Activated T-helper 1 cell treated with anti-CD3 and anti-CD28 coated beads, Interleukin-12 subunit alpha, Interleukin-12 subunit beta, Interleukin-2, Interleukin-4 antibody, amounts not matched to agents 30 ng/mL and 10 ng/mL and 1 ng/mL, durations not matched to agents 14 hours and 24 hours and 36 hours (primary cell): Measurements from ENCODE around the gene MAGOHB. TPM values are rescaled to one million over a fixed set of nuclear protein-coding genes. Genes with fewer than 3 reads are reported as not detected.

ENCODE experiments used
- DNase-seq: peaks from one replicate; pipeline ENCODE4 v3.0.0; 2021; ENCODE audit warnings: low spot score
- H3K27ac Mint-ChIP-seq: one replicate; pipeline ENCODE4 v1.8.0; 2021; ENCODE audit warnings: mild to moderate bottlenecking, mixed read lengths
- H3K27me3 Mint-ChIP-seq: one replicate; pipeline ENCODE4 v1.8.0; 2022; ENCODE audit warnings: mild to moderate bottlenecking, moderate library complexity, mixed read lengths; ENCODE audit not compliant: insufficient read depth
- H3K36me3 Mint-ChIP-seq: one replicate; pipeline ENCODE4 v1.8.0; 2021; ENCODE audit warnings: low read depth, mixed read lengths
- H3K4me1 Mint-ChIP-seq: one replicate; pipeline ENCODE4 v1.8.0; 2021; ENCODE audit warnings: low read depth, mixed read lengths
- H3K4me3 Mint-ChIP-seq: one replicate; pipeline ENCODE4 v1.8.0; 2021; ENCODE audit warnings: mild to moderate bottlenecking, moderate library complexity, mixed read lengths
- H3K9me3 Mint-ChIP-seq: one replicate; pipeline ENCODE4 v1.8.0; 2021; ENCODE audit warnings: mixed read lengths
- intact Hi-C: fragments of 100-400 bp; cut with micrococcal nuclease; formaldehyde crosslinking; loops from one replicate; pipeline ENCODE4 v1.15.1; 2024
- total RNA-seq: library from RNA; stranded (reverse); gene quantifications from 2 replicates; pipeline ENCODE4 v1.2.3, GENCODE V29; 2022

MAGOHB gene
- total RNA-seq, 1 donor from 2014 or later = 79.4 TPM

DNA sequence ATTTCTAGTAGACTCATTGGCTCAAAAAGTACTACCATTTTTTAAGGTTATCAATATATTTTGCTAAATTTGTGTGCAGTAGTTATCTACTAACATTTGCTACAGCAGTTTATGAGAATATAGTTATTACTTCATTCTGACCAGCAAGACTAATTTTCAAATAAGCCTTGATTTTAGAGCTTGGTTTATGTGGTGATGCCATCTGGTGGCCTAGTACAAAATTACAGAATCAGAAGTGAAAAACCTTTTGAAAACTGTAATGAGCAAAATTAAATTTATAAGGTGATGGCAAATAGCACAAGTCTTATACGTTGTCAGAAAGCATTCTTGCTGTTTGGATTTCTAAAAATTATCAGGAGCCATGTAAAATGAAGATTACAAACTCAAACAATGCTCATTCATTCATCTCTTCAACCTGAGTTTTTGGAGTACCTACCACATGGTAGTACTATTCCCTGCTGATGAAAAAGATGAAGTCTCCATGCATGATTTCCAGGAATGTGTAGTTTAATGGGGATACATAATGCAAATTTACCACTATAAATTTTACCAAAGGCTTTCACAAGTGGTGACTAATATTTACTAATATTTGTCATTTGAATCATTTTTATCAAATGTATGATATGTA lies 51.0 kb downstream of the MAGOHB start:
- Mint-ChIP-seq H3K9me3 (no peaks in the 10 kb centered on the region), H3K4me1 (peaks cover 4% of the 10 kb centered on the region), H3K27me3 (peaks cover 38% of the 10 kb centered on the region), H3K27ac (no peak overlapping the region), H3K4me3 (no peak overlapping the region), H3K36me3 (no peaks in the 10 kb centered on the region)
- no peak for DNase-seq
- intact Hi-C loops = loop anchor here (1.0 to 5.0 kb wide), 6 partner anchors 112 to 815 kb away; partner anchors contain the start of gene STYK1

DNA sequence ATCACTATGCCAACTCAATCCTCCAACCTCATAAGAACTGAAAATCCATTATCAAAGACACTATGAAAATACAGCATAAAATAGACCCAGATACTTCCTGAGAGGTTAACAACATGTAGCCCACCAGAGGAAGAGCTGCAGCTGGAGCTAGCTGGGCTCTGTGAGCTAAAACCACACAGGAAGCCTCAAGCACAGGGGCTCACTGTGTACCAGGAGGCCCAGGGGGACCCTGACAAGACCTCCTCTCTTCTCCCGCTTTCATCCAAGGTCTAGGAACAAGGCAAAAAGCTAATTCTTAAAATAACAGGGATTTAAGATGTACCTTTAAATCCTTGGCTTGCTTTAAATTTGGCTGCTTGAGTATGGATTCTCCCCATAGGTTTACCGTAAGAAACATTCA lies 54.2 kb downstream of the MAGOHB start:
- intact Hi-C loops = no loop called here
- Mint-ChIP-seq H3K27me3 (peaks cover 23% of the 10 kb centered on the region), H3K36me3 (no peaks in the 10 kb centered on the region), H3K27ac (no peak overlapping the region), H3K4me3 (no peak overlapping the region), H3K4me1 (peaks cover 9% of the 10 kb centered on the region), H3K9me3 (no peaks in the 10 kb centered on the region)
- DNase-seq = no peak

DNA sequence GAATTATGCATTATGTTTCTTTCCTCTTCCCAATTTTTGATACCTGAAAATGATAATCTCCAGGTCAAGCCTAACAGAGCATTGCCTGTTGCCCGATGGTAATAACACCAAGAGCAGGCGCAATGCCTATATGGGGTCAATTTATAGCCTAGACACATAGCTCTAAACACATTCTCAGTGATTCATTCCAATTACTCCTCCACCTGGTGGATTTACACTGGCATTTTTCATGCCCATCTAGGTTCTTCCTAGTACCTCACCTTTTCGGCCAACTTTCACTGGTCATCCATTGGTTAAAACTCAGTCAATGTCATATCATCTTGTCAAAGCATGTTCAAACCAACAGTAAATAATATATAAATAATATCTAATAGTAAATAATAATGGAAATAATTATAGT lies 54.6 kb downstream of the MAGOHB start:
- peaks cover 9% of the 10 kb centered on the region for H3K4me1 Mint-ChIP-seq
- no peaks in the 10 kb centered on the region for H3K36me3 Mint-ChIP-seq
- no peak for DNase-seq
- H3K4me3 Mint-ChIP-seq = no peak overlapping the region
- no peak overlapping the region for H3K27ac Mint-ChIP-seq
- H3K9me3 Mint-ChIP-seq = no peaks in the 10 kb centered on the region
- peaks cover 23% of the 10 kb centered on the region for H3K27me3 Mint-ChIP-seq
- intact Hi-C loops = no loop called here

DNA sequence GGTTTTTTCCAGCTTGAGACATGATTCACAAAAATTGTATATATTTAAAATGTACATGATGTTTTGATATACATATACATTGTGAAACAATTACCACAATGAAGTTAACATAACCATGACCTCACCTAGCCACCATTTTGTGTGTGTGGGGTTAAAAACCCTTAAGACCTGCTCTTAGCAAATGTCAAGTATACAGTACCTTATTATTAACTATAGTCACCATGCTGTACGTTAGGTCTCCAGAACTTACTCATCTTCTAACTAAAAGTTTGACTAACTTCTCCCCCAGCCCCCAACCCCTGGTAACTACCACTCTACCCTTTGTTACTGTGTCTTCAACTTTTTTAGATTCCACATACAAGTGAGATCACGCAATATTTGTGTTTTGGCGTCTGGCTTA lies 55.1 kb downstream of the MAGOHB start:
- Mint-ChIP-seq H3K4me1 (peaks cover 9% of the 10 kb centered on the region), H3K27ac (no peak overlapping the region), H3K9me3 (no peaks in the 10 kb centered on the region), H3K36me3 (no peaks in the 10 kb centered on the region), H3K4me3 (no peak overlapping the region), H3K27me3 (peaks cover 23% of the 10 kb centered on the region)
- intact Hi-C loops = no loop called here
- DNase-seq = no peak

DNA sequence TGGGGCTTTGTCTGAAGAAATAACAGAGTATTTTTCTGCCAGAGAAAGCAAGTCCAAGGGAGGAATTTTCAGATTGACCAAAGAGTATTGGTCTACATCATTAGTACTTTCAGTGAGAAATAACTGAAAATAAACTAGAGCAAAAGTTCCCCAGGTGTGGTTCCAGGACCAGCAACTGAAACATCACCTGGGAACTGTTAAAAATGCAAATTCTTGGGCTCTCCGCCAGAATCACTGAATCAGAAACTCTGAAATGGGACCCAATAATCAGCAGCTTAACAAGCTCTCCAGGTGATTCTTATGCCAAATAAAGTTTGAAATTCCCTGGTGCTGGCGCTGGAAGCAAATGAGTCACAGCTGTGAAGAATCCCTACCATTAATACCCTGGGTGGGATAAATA lies 55.6 kb downstream of the MAGOHB start:
- no peak overlapping the region for H3K4me3 Mint-ChIP-seq
- DNase-seq = no peak
- H3K9me3 Mint-ChIP-seq = no peaks in the 10 kb centered on the region
- intact Hi-C loops = no loop called here
- no peaks in the 10 kb centered on the region for H3K36me3 Mint-ChIP-seq
- peaks cover 9% of the 10 kb centered on the region for H3K4me1 Mint-ChIP-seq
- H3K27me3 Mint-ChIP-seq = peaks cover 23% of the 10 kb centered on the region
- H3K27ac Mint-ChIP-seq = no peak overlapping the region

DNA sequence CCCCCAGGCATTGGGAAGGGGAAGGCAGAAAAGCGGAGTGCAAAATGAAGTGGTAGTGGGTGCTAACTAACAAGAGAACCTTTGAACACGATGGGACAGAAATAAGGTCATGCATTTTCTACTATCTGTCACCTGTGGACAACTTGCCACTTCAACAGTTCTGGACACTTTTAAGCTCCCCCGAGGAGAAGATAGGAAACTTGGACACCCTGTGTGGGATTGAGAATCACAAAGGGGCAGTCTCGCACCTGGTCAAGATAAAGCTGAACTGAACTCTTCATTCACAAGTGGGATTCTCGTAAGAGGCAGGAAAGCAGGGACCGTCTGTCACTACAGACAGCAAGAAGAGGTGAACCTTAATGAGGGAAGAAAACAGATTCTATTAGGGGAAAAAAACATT lies 56.1 kb downstream of the MAGOHB start:
- H3K27me3 Mint-ChIP-seq = peaks cover 23% of the 10 kb centered on the region
- H3K36me3 Mint-ChIP-seq = no peaks in the 10 kb centered on the region
- H3K9me3 Mint-ChIP-seq = no peaks in the 10 kb centered on the region
- H3K27ac Mint-ChIP-seq = no peak overlapping the region
- DNase-seq = no peak
- no peak overlapping the region for H3K4me3 Mint-ChIP-seq
- peaks cover 9% of the 10 kb centered on the region for H3K4me1 Mint-ChIP-seq
- intact Hi-C loops = no loop called here

DNA sequence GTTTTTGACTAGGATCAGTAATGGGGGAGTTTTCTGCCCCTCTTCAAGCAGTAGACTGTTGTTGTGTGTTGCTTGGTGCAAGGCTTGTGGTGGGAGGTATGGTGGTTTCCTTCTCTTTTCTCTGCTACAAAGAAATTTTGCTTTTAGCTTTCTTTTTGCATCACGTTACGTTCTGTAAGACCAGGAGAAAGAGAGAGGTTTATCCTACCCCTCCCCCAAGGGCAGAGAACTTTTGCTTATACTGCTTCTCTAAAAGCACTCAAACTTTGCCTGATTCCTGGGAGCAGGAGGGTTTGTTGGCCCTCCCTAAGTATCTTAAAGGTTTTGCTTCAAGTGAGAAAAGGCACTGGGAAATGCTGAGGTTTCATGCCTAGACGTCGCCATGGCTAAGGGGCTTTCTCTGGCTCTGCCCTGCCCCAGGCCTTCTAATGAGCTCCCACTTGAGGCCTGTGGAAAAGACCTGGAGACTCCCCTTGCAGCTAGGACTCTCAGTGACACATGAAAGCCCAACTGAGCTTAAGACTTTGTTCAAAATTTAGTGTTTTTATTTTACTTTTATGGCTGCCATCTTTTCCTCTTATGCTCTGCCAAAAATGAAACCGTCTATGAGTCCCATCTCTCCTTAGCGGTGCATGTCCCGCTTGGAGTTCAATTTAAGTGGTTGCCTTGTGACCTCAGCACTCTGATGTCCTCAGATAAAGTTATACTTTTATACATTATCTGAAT lies 58.5 kb downstream of the MAGOHB start:
- no peaks in the 10 kb centered on the region for H3K9me3 Mint-ChIP-seq
- H3K4me3 Mint-ChIP-seq = no peak overlapping the region
- no peak overlapping the region for H3K27ac Mint-ChIP-seq
- peaks cover 19% of the 10 kb centered on the region for H3K27me3 Mint-ChIP-seq
- H3K4me1 Mint-ChIP-seq = peaks cover 9% of the 10 kb centered on the region
- DNase-seq = no peak
- intact Hi-C loops = no loop called here
- no peaks in the 10 kb centered on the region for H3K36me3 Mint-ChIP-seq

DNA sequence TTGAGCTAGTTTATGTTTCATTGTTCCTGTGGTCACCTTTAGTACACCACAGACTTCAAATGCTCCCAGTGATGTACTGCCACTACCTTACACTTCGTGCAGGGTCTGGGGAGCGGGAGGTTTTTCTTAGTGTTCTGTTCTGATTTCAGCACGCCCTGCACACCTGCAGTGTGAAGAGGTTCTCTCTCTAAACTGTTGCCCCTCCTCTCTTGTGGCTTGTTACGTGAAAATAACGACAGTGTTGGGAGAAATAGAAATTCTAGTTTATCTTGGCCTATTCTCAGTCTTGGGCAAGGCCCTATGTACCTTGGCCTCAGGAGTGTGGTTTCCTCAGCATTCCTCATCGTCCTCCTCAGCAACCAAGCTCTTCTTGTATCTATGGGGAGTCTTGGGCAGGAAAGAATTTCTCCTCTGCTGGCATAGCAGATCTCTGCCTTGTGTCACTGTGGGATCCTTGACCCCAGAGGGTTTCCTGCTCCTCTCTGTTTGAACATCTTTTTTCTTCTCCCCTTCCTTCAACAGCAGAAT lies 59.1 kb downstream of the MAGOHB start:
- intact Hi-C loops = no loop called here
- H3K4me1 Mint-ChIP-seq = peaks cover 6% of the 10 kb centered on the region
- H3K4me3 Mint-ChIP-seq = no peak overlapping the region
- no peak for DNase-seq
- no peaks in the 10 kb centered on the region for H3K36me3 Mint-ChIP-seq
- H3K9me3 Mint-ChIP-seq = no peaks in the 10 kb centered on the region
- H3K27ac Mint-ChIP-seq = no peak overlapping the region
- peaks cover 17% of the 10 kb centered on the region for H3K27me3 Mint-ChIP-seq

Other genes starting within 250 kb of the MAGOHB start
- not detected in 2 replicates for gene KLRK1, start 223.6 kb downstream of the MAGOHB start, total RNA-seq
- gene KLRC4, start 203.9 kb downstream of the MAGOHB start, total RNA-seq = not detected in 2 replicates
- gene KLRC3, start 193.0 kb downstream of the MAGOHB start, total RNA-seq = not detected in 2 replicates
- not detected in 2 replicates for gene KLRC2, start 177.6 kb downstream of the MAGOHB start, total RNA-seq
- 0.12 and 0.18 TPM in 2 replicates for gene KLRC1, start 160.2 kb downstream of the MAGOHB start, total RNA-seq
- gene EIF2S3B, start 107.7 kb downstream of the MAGOHB start, total RNA-seq = 0.20 and 0.39 TPM in 2 replicates
- gene STYK1, start 60.4 kb upstream of the MAGOHB start, total RNA-seq = 0.34 TPM in 1 of 2 replicates, not detected in the other
- 198 and 207 TPM in 2 replicates for gene YBX3, start 109.7 kb upstream of the MAGOHB start, total RNA-seq
- not detected in 2 replicates for gene TAS2R7, start 189.0 kb upstream of the MAGOHB start, total RNA-seq
- not detected in 2 replicates for gene TAS2R8, start 193.7 kb upstream of the MAGOHB start, total RNA-seq
- not detected in 2 replicates for gene TAS2R9, start 196.6 kb upstream of the MAGOHB start, total RNA-seq
- not detected in 2 replicates for gene TAS2R10, start 212.7 kb upstream of the MAGOHB start, total RNA-seq
- gene PRR4, start 235.9 kb upstream of the MAGOHB start, total RNA-seq = 1.9 and 3.6 TPM in 2 replicates